ENCODE measurements around the gene TMCC3. TPM values are rescaled to one million over a fixed set of nuclear protein-coding genes. Genes with fewer than 3 reads are reported as not detected.

The TMCC3 gene
- polyA plus RNA-seq, 1 donor from 2014 or later: 1.9 TPM

GRCh38 chr12:94674835-94675234 is 24.5 kb upstream of the TMCC3 start:
- Histone ChIP-seq H3K79me2 (replicated peaks; ENCODE audit: insufficient read depth, low read length) (no peaks in the 10 kb centered on the region), H3K27ac (ENCODE audit: low read length) (no peak overlapping the region), H3F3A (ENCODE audit: insufficient read depth, low read length, poor library complexity, severe bottlenecking) (no peaks in the 10 kb centered on the region), H3K9me2 (ENCODE audit: insufficient read depth, low read length) (no peaks in the 10 kb centered on the region), H4K20me1 (ENCODE audit: insufficient read depth) (no peaks in the 10 kb centered on the region), H3K4me3 (ENCODE audit: low read length) (no peak overlapping the region), H3K36me3 (ENCODE audit: insufficient read depth, low read length) (no peaks in the 10 kb centered on the region), H2AFZ (ENCODE audit: low read depth, low read length) (no peak overlapping the region), H3K9ac (ENCODE audit: low read length) (no peak overlapping the region), H3K27me3 (ENCODE audit: insufficient read depth, low read depth, low read length) (no peaks in the 10 kb centered on the region), H3K9me3 (ENCODE audit: low read length) (no peaks in the 10 kb centered on the region), H3K4me2 (ENCODE audit: low read length) (no peak overlapping the region)
- TF ChIP-seq CTCF (IDR thresholded peaks at IDR 0.05; ENCODE audit: poor library complexity, severe bottlenecking): no peak
- TF ChIP-seq EZH2 (IDR thresholded peaks at IDR 0.05; ENCODE audit: borderline replicate concordance, insufficient read depth, low read length, poor library complexity, severe bottlenecking): no peak
- TF ChIP-seq MXI1 (conservative IDR thresholded peaks at IDR 0.05; ENCODE audit: poor library complexity, severe bottlenecking): no peak
- TF ChIP-seq POLR2AphosphoS5 (IDR thresholded peaks at IDR 0.05): no peak
- no peak for TF ChIP-seq SMC3 (conservative IDR thresholded peaks at IDR 0.05; ENCODE audit: poor library complexity)
- TF ChIP-seq TAF1 (IDR thresholded peaks at IDR 0.05; ENCODE audit: low read depth): no peak
- no peak for TF ChIP-seq REST (IDR thresholded peaks at IDR 0.05; ENCODE audit: borderline replicate concordance)
- TF ChIP-seq RAD21 (conservative IDR thresholded peaks at IDR 0.05): no peak
- TF ChIP-seq EP300 (conservative IDR thresholded peaks at IDR 0.05; ENCODE audit: poor library complexity, severe bottlenecking): no peak

- no peak overlapping the region for H3K27ac ChIP-seq (ENCODE audit: low read length)
Measured at GRCh38 chr12:94674051-94674451, 23.7 kb upstream of the TMCC3 start.

GRCh38 chr12:94673496-94673895 is 23.1 kb upstream of the TMCC3 start:
- Histone ChIP-seq H3K9me3 (ENCODE audit: low read length) (no peaks in the 10 kb centered on the region), H3K9me2 (ENCODE audit: insufficient read depth, low read length) (no peaks in the 10 kb centered on the region), H4K20me1 (ENCODE audit: insufficient read depth) (no peaks in the 10 kb centered on the region), H3K9ac (ENCODE audit: low read length) (no peak overlapping the region), H2AFZ (ENCODE audit: low read depth, low read length) (no peak overlapping the region), H3F3A (ENCODE audit: insufficient read depth, low read length, poor library complexity, severe bottlenecking) (no peaks in the 10 kb centered on the region), H3K79me2 (replicated peaks; ENCODE audit: insufficient read depth, low read length) (no peaks in the 10 kb centered on the region), H3K4me2 (ENCODE audit: low read length) (no peak overlapping the region), H3K27me3 (ENCODE audit: insufficient read depth, low read depth, low read length) (no peaks in the 10 kb centered on the region), H3K4me3 (ENCODE audit: low read length) (no peak overlapping the region), H3K36me3 (ENCODE audit: insufficient read depth, low read length) (no peaks in the 10 kb centered on the region), H3K27ac (ENCODE audit: low read length) (no peak overlapping the region)
- no peak for TF ChIP-seq REST (IDR thresholded peaks at IDR 0.05; ENCODE audit: borderline replicate concordance)
- no peak for TF ChIP-seq POLR2AphosphoS5 (IDR thresholded peaks at IDR 0.05)
- no peak for TF ChIP-seq EP300 (conservative IDR thresholded peaks at IDR 0.05; ENCODE audit: poor library complexity, severe bottlenecking)
- TF ChIP-seq MXI1 (conservative IDR thresholded peaks at IDR 0.05; ENCODE audit: poor library complexity, severe bottlenecking): no peak
- no peak for TF ChIP-seq SMC3 (conservative IDR thresholded peaks at IDR 0.05; ENCODE audit: poor library complexity)
- TF ChIP-seq TAF1 (IDR thresholded peaks at IDR 0.05; ENCODE audit: low read depth): no peak

More at GRCh38 chr12:94674051-94674451, 23.7 kb upstream of the TMCC3 start:
- Histone ChIP-seq H3K4me3 (ENCODE audit: low read length) (no peak overlapping the region), H3K9me2 (ENCODE audit: insufficient read depth, low read length) (no peaks in the 10 kb centered on the region), H4K20me1 (ENCODE audit: insufficient read depth) (no peaks in the 10 kb centered on the region), H3K9ac (ENCODE audit: low read length) (no peak overlapping the region), H3K79me2 (replicated peaks; ENCODE audit: insufficient read depth, low read length) (no peaks in the 10 kb centered on the region), H2AFZ (ENCODE audit: low read depth, low read length) (no peak overlapping the region), H3K9me3 (ENCODE audit: low read length) (no peaks in the 10 kb centered on the region), H3K36me3 (ENCODE audit: insufficient read depth, low read length) (no peaks in the 10 kb centered on the region), H3F3A (ENCODE audit: insufficient read depth, low read length, poor library complexity, severe bottlenecking) (no peaks in the 10 kb centered on the region), H3K4me2 (ENCODE audit: low read length) (no peak overlapping the region), H3K27me3 (ENCODE audit: insufficient read depth, low read depth, low read length) (no peaks in the 10 kb centered on the region)
- TF ChIP-seq SMC3 (conservative IDR thresholded peaks at IDR 0.05; ENCODE audit: poor library complexity) (no peak), MXI1 (conservative IDR thresholded peaks at IDR 0.05; ENCODE audit: poor library complexity, severe bottlenecking) (no peak)

Data from neural cell (in vitro differentiated cells).